GM23338 (cell line): ENCODE data around the gene CMTM5. TPM values are rescaled to one million over a fixed set of nuclear protein-coding genes. Genes with fewer than 3 reads are reported as not detected.

Source experiments
- ATAC-seq: fragments of 200-7000 bp; cut with Tn5 transposase; 3 replicates; pipeline ENCODE4 v1.9.1; 2020
- DNase-seq: peaks from one replicate; pipeline ENCODE4 v3.0.0-alpha.2; 2015; ENCODE audit warnings: low spot score
- H2AFZ ChIP-seq: fragments of 200-600 bp; sonication (generic); 2 replicates; pipeline ENCODE4 v1.8.0; 2016; ENCODE audit warnings: antibody characterized with exemption, mild to moderate bottlenecking, moderate library complexity
- H3F3A ChIP-seq: fragments of 200-600 bp; sonication (generic); replicated peaks from 2 replicates; pipeline ENCODE4 v1.8.0; 2017; ENCODE audit warnings: antibody characterized with exemption, mixed run types, low read depth
- H3K27ac ChIP-seq: fragments of 200-600 bp; sonication (generic); 2 replicates; pipeline ENCODE4 v1.6.1; 2016; ENCODE audit warnings: low read depth
- H3K27me3 ChIP-seq: fragments of 200-600 bp; sonication (generic); 2 replicates; pipeline ENCODE4 v1.8.0; 2016; ENCODE audit warnings: mild to moderate bottlenecking, mixed run types, moderate library complexity; ENCODE audit not compliant: insufficient read depth
- H3K36me3 ChIP-seq: fragments of 200-600 bp; sonication (generic); 2 replicates; pipeline ENCODE4 v1.8.0; 2016; ENCODE audit warnings: mild to moderate bottlenecking; ENCODE audit not compliant: insufficient read depth
- H3K4me1 ChIP-seq: fragments of 200-600 bp; sonication (generic); 2 replicates; pipeline ENCODE4 v1.8.0; 2016; ENCODE audit warnings: mild to moderate bottlenecking, moderate library complexity; ENCODE audit not compliant: insufficient read depth
- H3K4me2 ChIP-seq: fragments of 200-600 bp; sonication (generic); 2 replicates; pipeline ENCODE4 v1.7.1; 2017; ENCODE audit warnings: mixed run types
- H3K4me3 ChIP-seq: fragments of 200-600 bp; sonication (generic); 2 replicates; pipeline ENCODE4 v1.6.1; 2016; ENCODE audit warnings: mixed run types
- H3K79me2 ChIP-seq: fragments of 200-600 bp; sonication (generic); replicated peaks from 2 replicates; pipeline ENCODE4 v1.8.0; 2017; ENCODE audit warnings: mild to moderate bottlenecking; ENCODE audit not compliant: insufficient read depth
- H3K9me2 ChIP-seq: fragments of 200-600 bp; sonication (generic); 2 replicates; pipeline ENCODE4 v1.8.0; 2017; ENCODE audit not compliant: insufficient read depth
- H4K20me1 ChIP-seq: fragments of 200-600 bp; sonication (generic); replicated peaks from 2 replicates; pipeline ENCODE4 v1.8.0; 2017; ENCODE audit warnings: mild to moderate bottlenecking; ENCODE audit not compliant: insufficient read depth
- H3K27ac Mint-ChIP-seq: 2 replicates; pipeline ENCODE4 v1.8.0; 2020; ENCODE audit warnings: inconsistent platforms, mild to moderate bottlenecking, moderate library complexity, mixed read lengths
- H3K27me3 Mint-ChIP-seq: 3 replicates; pipeline ENCODE4 v1.8.0; 2022; ENCODE audit warnings: low read depth, mild to moderate bottlenecking, moderate library complexity, mixed read lengths, inconsistent platforms; ENCODE audit not compliant: insufficient read depth, poor library complexity
- H3K36me3 Mint-ChIP-seq: 3 replicates; pipeline ENCODE4 v1.8.0; 2021; ENCODE audit warnings: low read depth, mild to moderate bottlenecking, inconsistent platforms, moderate library complexity, mixed read lengths
- H3K4me1 Mint-ChIP-seq: 3 replicates; pipeline ENCODE4 v1.8.0; 2020; ENCODE audit warnings: mild to moderate bottlenecking, inconsistent platforms, mixed read lengths
- H3K4me3 Mint-ChIP-seq: 3 replicates; pipeline ENCODE4 v1.8.0; 2021; ENCODE audit warnings: moderate library complexity, mild to moderate bottlenecking, inconsistent platforms, mixed read lengths
- H3K9me3 Mint-ChIP-seq: 3 replicates; pipeline ENCODE4 v1.8.0; 2020; ENCODE audit warnings: moderate library complexity, mild to moderate bottlenecking, inconsistent platforms, mixed read lengths
- CREB1 ChIP-seq: fragments of 250-450 bp; sonication (Bioruptor Pico); IDR thresholded peaks from 2 replicates; pipeline ENCODE4 v1.5.0; 2020; ENCODE audit warnings: low read depth, mild to moderate bottlenecking, moderate library complexity
- EZH2 ChIP-seq: fragments of 200-600 bp; sonication (generic); IDR thresholded peaks from one replicate; pipeline ENCODE4 v1.8.0; 2017; ENCODE audit warnings: antibody characterized with exemption, mild to moderate bottlenecking, low read depth; ENCODE audit not compliant: unreplicated experiment
- EZH2phosphoT487 ChIP-seq: fragments of 200-600 bp; sonication (generic); IDR thresholded peaks from one replicate; pipeline ENCODE4 v1.8.1; 2018; ENCODE audit warnings: antibody characterized with exemption; ENCODE audit not compliant: unreplicated experiment
- JUNB ChIP-seq: IDR thresholded peaks from one replicate; pipeline ENCODE4 v1.6.1; 2016; ENCODE audit warnings: antibody characterized with exemption; ENCODE audit not compliant: unreplicated experiment
- NANOG ChIP-seq: IDR thresholded peaks from 2 replicates; pipeline ENCODE4 v1.6.1; 2016; ENCODE audit warnings: antibody characterized with exemption, borderline replicate concordance
- POLR2AphosphoS5 ChIP-seq: IDR thresholded peaks from 2 replicates; pipeline ENCODE4 v1.6.1; 2016; ENCODE audit warnings: antibody characterized with exemption, low read depth
- REST ChIP-seq: IDR thresholded peaks from one replicate; pipeline ENCODE4 v1.6.1; 2018; ENCODE audit warnings: antibody characterized with exemption; ENCODE audit not compliant: unreplicated experiment
- STAT1 ChIP-seq: IDR thresholded peaks from one replicate; pipeline ENCODE4 v1.6.1; 2016; ENCODE audit warnings: antibody characterized with exemption; ENCODE audit not compliant: unreplicated experiment
- ZNF114 ChIP-seq: fragments of 250-450 bp; sonication (Bioruptor Pico); IDR thresholded peaks from 2 replicates; pipeline ENCODE4 v1.5.0; 2020; ENCODE audit warnings: mild to moderate bottlenecking, moderate library complexity
- ZNF331 ChIP-seq: fragments of 250-450 bp; sonication (Bioruptor Pico); IDR thresholded peaks from 2 replicates; pipeline ENCODE4 v1.5.0; 2020; ENCODE audit warnings: low read depth, mild to moderate bottlenecking, moderate library complexity
- ZNF462 ChIP-seq: fragments of 250-450 bp; sonication (Bioruptor Pico); IDR thresholded peaks from 2 replicates; pipeline ENCODE4 v1.5.0; 2020; ENCODE audit warnings: mild to moderate bottlenecking, moderate library complexity
- polyA plus RNA-seq: library from polyadenylated mRNA; unstranded; fragments of >200 nt; fragmentation: Nextera tagmentation; extraction: Ambion mirVana; gene quantifications from 2 replicates; pipeline ENCODE4 v1.2.1, GENCODE V29; 2016
- total RNA-seq: library from RNA; depleted of rRNA; stranded (reverse); fragments of >200 nt; shearing (Covaris generic); gene quantifications from 2 replicates; pipeline ENCODE4 v1.2.3, GENCODE V29; 2014
- TF ChIP-seq, protein P1 (sequence below), 2 experiments: fragments of 200-600 bp in 1 of 2; sonication (generic) in 1 of 2; conservative IDR thresholded peaks; 2 replicates each; pipeline versions ENCODE4 v1.5.1 to v1.6.1; 2016 to 2017; ENCODE audit warnings: antibody characterized with exemption in 2 of 2, low read depth in 2 of 2, mild to moderate bottlenecking in 2 of 2, moderate library complexity in 1 of 2
- TF ChIP-seq, protein P2 (sequence below): IDR thresholded peaks from 2 replicates; pipeline ENCODE4 v1.6.1; 2016; ENCODE audit warnings: antibody characterized with exemption

Gene CMTM5
- total and polyA plus RNA-seq, 2 experiments from 2014 or later = 0.24 TPM; not detected in 1

DNA sequence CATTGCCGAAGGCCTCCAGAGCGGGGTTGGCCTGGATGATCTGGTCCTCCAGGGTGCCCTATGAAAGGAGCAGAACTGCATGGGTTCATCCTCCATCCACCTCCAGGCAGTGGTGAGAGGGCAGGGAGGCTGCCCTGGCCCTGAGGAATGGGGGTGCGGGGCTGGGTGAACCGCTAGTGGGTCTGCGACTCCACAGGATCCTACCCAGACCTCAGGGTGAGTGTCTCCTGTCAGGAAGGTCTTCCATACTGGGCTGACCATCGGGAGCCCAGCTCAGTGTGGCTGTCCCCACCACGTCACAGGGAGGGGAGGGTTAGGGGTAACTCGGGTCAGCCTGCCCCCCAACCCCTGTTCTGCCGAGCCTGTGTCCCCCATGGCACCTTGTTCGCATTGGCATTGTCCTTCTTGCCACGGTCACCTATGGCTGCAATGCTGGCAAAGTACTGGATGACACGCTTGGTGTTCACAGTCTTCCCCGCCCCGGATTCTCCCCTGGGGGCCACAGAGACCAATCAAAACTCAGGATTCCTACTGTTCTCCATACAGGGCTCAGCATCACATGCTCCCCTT is 27.6 kb downstream of the CMTM5 start:
- no peak for ATAC-seq
- peaks cover 23% of the 10 kb centered on the region for H3K27me3 Mint-ChIP-seq

More for the DNA sequence above, 27.6 kb downstream of the CMTM5 start:
- no peaks in the 10 kb centered on the region for H3K9me2 ChIP-seq
- H3K36me3 ChIP-seq = no peaks in the 10 kb centered on the region
- no peaks in the 10 kb centered on the region for H3K27me3 ChIP-seq
- no peaks in the 10 kb centered on the region for H3F3A ChIP-seq
- DNase-seq = no peak
- no peaks in the 10 kb centered on the region; the same call in 2 of the 3 replicates for H3K36me3 Mint-ChIP-seq
- no peak overlapping the region for H3K27ac Mint-ChIP-seq
- H3K4me3 Mint-ChIP-seq = no peak overlapping the region
- H3K4me1 Mint-ChIP-seq = peaks cover 6% of the 10 kb centered on the region; the same call in 1 of the 3 replicates
- no peaks in the 10 kb centered on the region; the same call in 2 of the 3 replicates for H3K9me3 Mint-ChIP-seq
- no peaks in the 10 kb centered on the region for H3K79me2 ChIP-seq
- no peak overlapping the region for H3K27ac ChIP-seq
- no peaks in the 10 kb centered on the region for H3K4me1 ChIP-seq
- H2AFZ ChIP-seq = no peak overlapping the region
- no peak overlapping the region for H3K4me3 ChIP-seq
- H4K20me1 ChIP-seq = no peaks in the 10 kb centered on the region
- TF ChIP-seq ZNF331 (CRISPR knock-in tag) (no peak), STAT1 (no peak), JUNB (no peak), NANOG (no peak), ZNF114 (CRISPR knock-in tag) (no peak), REST (no peak), CREB1 (CRISPR knock-in tag) (no peak), EZH2 (no peak), POLR2AphosphoS5 (no peak), ZNF462 (CRISPR knock-in tag) (no peak), EZH2phosphoT487 (no peak)
- TF ChIP-seq, protein P1, sequence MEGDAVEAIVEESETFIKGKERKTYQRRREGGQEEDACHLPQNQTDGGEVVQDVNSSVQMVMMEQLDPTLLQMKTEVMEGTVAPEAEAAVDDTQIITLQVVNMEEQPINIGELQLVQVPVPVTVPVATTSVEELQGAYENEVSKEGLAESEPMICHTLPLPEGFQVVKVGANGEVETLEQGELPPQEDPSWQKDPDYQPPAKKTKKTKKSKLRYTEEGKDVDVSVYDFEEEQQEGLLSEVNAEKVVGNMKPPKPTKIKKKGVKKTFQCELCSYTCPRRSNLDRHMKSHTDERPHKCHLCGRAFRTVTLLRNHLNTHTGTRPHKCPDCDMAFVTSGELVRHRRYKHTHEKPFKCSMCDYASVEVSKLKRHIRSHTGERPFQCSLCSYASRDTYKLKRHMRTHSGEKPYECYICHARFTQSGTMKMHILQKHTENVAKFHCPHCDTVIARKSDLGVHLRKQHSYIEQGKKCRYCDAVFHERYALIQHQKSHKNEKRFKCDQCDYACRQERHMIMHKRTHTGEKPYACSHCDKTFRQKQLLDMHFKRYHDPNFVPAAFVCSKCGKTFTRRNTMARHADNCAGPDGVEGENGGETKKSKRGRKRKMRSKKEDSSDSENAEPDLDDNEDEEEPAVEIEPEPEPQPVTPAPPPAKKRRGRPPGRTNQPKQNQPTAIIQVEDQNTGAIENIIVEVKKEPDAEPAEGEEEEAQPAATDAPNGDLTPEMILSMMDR (conservative IDR thresholded peaks at IDR 0.05; ENCODE audit: low read depth in 2 of 2) = no peak
- TF ChIP-seq, protein P2, sequence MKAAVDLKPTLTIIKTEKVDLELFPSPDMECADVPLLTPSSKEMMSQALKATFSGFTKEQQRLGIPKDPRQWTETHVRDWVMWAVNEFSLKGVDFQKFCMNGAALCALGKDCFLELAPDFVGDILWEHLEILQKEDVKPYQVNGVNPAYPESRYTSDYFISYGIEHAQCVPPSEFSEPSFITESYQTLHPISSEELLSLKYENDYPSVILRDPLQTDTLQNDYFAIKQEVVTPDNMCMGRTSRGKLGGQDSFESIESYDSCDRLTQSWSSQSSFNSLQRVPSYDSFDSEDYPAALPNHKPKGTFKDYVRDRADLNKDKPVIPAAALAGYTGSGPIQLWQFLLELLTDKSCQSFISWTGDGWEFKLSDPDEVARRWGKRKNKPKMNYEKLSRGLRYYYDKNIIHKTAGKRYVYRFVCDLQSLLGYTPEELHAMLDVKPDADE = no peak
- H3K4me2 ChIP-seq = no peak overlapping the region
